HCT116 (cell line): ENCODE measurements around the gene BAIAP2. TPM values are rescaled to one million over a fixed set of nuclear protein-coding genes. Genes with fewer than 3 reads are reported as not detected.

Experiments
- ATAC-seq: fragments of 200-7000 bp; cut with Tn5 transposase; 2 replicates; pipeline ENCODE4 v1.9.1; 2020; ENCODE audit warnings: mild to moderate bottlenecking, moderate library complexity
- BruUV-seq: library from RNA; stranded (reverse); fragments of 400-500 nt; replicated peaks from 2 replicates; lab custom pipeline; 2021; lab: Mats Ljungman, UMichigan
- CTCF ChIA-PET: fragments of 300-600 bp; sonication (Branson Sonifier 250); formaldehyde crosslinking; loops from one replicate; lab custom pipeline; 2021; ENCODE audit warnings: antibody characterized with exemption; lab: Charles Lee
- POLR2A ChIA-PET: fragments of 300-600, 350-600 bp; sonication (Branson Sonifier 250); formaldehyde crosslinking; loops from one replicate; lab custom pipeline; 2021; ENCODE audit warnings: antibody characterized with exemption; lab: Charles Lee
- RAD21 ChIA-PET, 2 experiments: fragments of 300-600 bp; sonication (Branson Sonifier 250); formaldehyde crosslinking; loops; one replicate each; lab custom pipeline; 2023; ENCODE audit warnings: low total read pairs in 2 of 2; ENCODE audit not compliant: uncharacterized antibody in 2 of 2, unreplicated experiment in 2 of 2, low non-redundant PET in 1 of 2; lab: Charles Lee
- DNase-seq: peaks from one replicate; pipeline ENCODE4 v3.0.0-alpha.2; 2010; ENCODE audit warnings: low read depth, low spot score
- H2AFZ ChIP-seq: fragments of 200-600 bp; shearing (Covaris generic), sonication (generic); 2 replicates; pipeline ENCODE4 v1.6.1; 2017; ENCODE audit warnings: low read depth, mixed run types, mixed read lengths, antibody characterized with exemption, low read length; ENCODE audit not compliant: poor library complexity, severe bottlenecking
- H3K27ac ChIP-seq: 2 replicates; pipeline ENCODE4 v1.5.1; 2012; ENCODE audit warnings: low read depth, low read length
- H3K27me3 ChIP-seq: fragments of 200-600 bp; sonication (generic); 2 replicates; pipeline ENCODE4 v1.6.1; 2016; ENCODE audit warnings: mixed run types, low read length, mixed read lengths; ENCODE audit not compliant: insufficient read depth
- H3K36me3 ChIP-seq, 2 experiments: fragments of 200-500 bp in 1 of 2; fragments of 200-600 bp in 1 of 2; sonication (Bioruptor generic) in 1 of 2; sonication (generic) in 1 of 2; 2 replicates each; pipeline versions ENCODE4 v1.5.1 to v1.6.1; 2014 to 2016; ENCODE audit warnings: low read length in 2 of 2, inconsistent platforms in 1 of 2, mixed read lengths in 1 of 2, mixed run types in 1 of 2; ENCODE audit not compliant: insufficient read depth in 2 of 2, control insufficient read depth in 1 of 2
- H3K4me1 ChIP-seq, 2 experiments: fragments of 200-600 bp in 1 of 2; sonication (generic) in 1 of 2; 2 replicates each; pipeline versions ENCODE4 v1.5.1 to v1.6.1; 2012 to 2017; ENCODE audit warnings: low read length in 2 of 2, inconsistent platforms in 1 of 2, mild to moderate bottlenecking in 1 of 2, mixed read lengths in 1 of 2, mixed run types in 1 of 2, moderate library complexity in 1 of 2; ENCODE audit not compliant: insufficient read depth in 2 of 2, control insufficient read depth in 1 of 2
- H3K4me2 ChIP-seq: fragments of 200-600 bp; sonication (generic); 2 replicates; pipeline ENCODE4 v1.6.1; 2017; ENCODE audit warnings: mixed run types, low read length, mixed read lengths
- H3K4me3 ChIP-seq, 2 experiments: fragments of 200-600 bp in 1 of 2; sonication (generic) in 1 of 2; replicated peaks in 1 of 2; 2 replicates each; pipeline ENCODE4 v1.5.1; 2011 to 2016; ENCODE audit warnings: low read length in 2 of 2, control low read depth in 1 of 2, low read depth in 1 of 2, mild to moderate bottlenecking in 1 of 2, mixed read lengths in 1 of 2, mixed run types in 1 of 2
- H3K79me2 ChIP-seq: fragments of 200-600 bp; sonication (generic); 2 replicates; pipeline ENCODE4 v1.6.1; 2017; ENCODE audit warnings: mild to moderate bottlenecking, mixed run types, low read length, moderate library complexity, mixed read lengths; ENCODE audit not compliant: insufficient read depth
- H3K9ac ChIP-seq: fragments of 200-600 bp; sonication (generic); 2 replicates; pipeline ENCODE4 v1.6.1; 2016; ENCODE audit warnings: low read length, mixed read lengths
- H3K9me2 ChIP-seq: fragments of 200-600 bp; sonication (generic), shearing (Covaris generic); 2 replicates; pipeline ENCODE4 v1.6.1; 2017; ENCODE audit warnings: mixed run types, mild to moderate bottlenecking, moderate library complexity; ENCODE audit not compliant: insufficient read depth
- H3K9me3 ChIP-seq, 2 experiments: fragments of 200-500 bp in 1 of 2; fragments of 200-600 bp in 1 of 2; sonication (Bioruptor generic) in 1 of 2; sonication (generic) in 1 of 2; 2 replicates each; pipeline ENCODE4 v1.6.1; 2014 to 2017; ENCODE audit warnings: low read length in 2 of 2, mixed read lengths in 2 of 2, inconsistent platforms in 1 of 2, low read depth in 1 of 2, mild to moderate bottlenecking in 1 of 2, mixed run types in 1 of 2, moderate library complexity in 1 of 2; ENCODE audit not compliant: control insufficient read depth in 1 of 2, insufficient read depth in 1 of 2
- H4K20me1 ChIP-seq: fragments of 200-600 bp; sonication (generic), shearing (Covaris generic); 2 replicates; pipeline ENCODE4 v1.6.1; 2017; ENCODE audit warnings: mixed run types, mild to moderate bottlenecking, moderate library complexity; ENCODE audit not compliant: insufficient read depth
- ATF3 ChIP-seq: IDR thresholded peaks from 2 replicates; pipeline ENCODE4 v1.6.1; 2012
- CBX3 ChIP-seq: IDR thresholded peaks from 2 replicates; pipeline ENCODE4 v1.6.1; 2012; ENCODE audit warnings: low read depth
- CEBPB ChIP-seq: IDR thresholded peaks from 2 replicates; pipeline ENCODE4 v1.6.1; 2012; ENCODE audit warnings: low read depth
- ELF1 ChIP-seq: IDR thresholded peaks from 2 replicates; pipeline ENCODE4 v1.6.1; 2012; ENCODE audit warnings: low read depth, borderline replicate concordance
- EZH2phosphoT487 ChIP-seq: fragments of 200-600 bp; IDR thresholded peaks from 2 replicates; pipeline ENCODE4 v1.6.1; 2018; ENCODE audit warnings: antibody characterized with exemption, borderline replicate concordance
- FOSL1 ChIP-seq: IDR thresholded peaks from 2 replicates; pipeline ENCODE4 v1.6.1; 2012; ENCODE audit warnings: low read depth
- JUND ChIP-seq: IDR thresholded peaks from 2 replicates; pipeline ENCODE4 v1.6.1; 2012
- MAX ChIP-seq: IDR thresholded peaks from 2 replicates; pipeline ENCODE4 v1.6.1; 2012
- POLR2A ChIP-seq: IDR thresholded peaks from 2 replicates; pipeline ENCODE4 v1.7.0; 2011; ENCODE audit warnings: borderline replicate concordance; ENCODE audit not compliant: insufficient read depth, insufficient read length; ENCODE audit errors: extremely low read depth
- POLR2AphosphoS5 ChIP-seq: IDR thresholded peaks from 2 replicates; pipeline ENCODE4 v1.6.1; 2011; ENCODE audit warnings: mild to moderate bottlenecking, low read depth, low read length, moderate library complexity
- RAD21 ChIP-seq: IDR thresholded peaks from 2 replicates; pipeline ENCODE4 v1.6.1; 2012; ENCODE audit warnings: low read depth, mild to moderate bottlenecking
- REST ChIP-seq: IDR thresholded peaks from 2 replicates; pipeline ENCODE4 v1.6.1; 2012; ENCODE audit warnings: low read depth
- SP1 ChIP-seq: IDR thresholded peaks from 2 replicates; pipeline ENCODE4 v1.6.1; 2012; ENCODE audit warnings: low read depth
- SRF ChIP-seq: IDR thresholded peaks from 2 replicates; pipeline ENCODE4 v1.6.1; 2012; ENCODE audit warnings: low read depth
- TCF7L2 ChIP-seq: IDR thresholded peaks from 2 replicates; pipeline ENCODE4 v1.7.0; 2011; ENCODE audit warnings: borderline replicate concordance, inconsistent platforms; ENCODE audit not compliant: insufficient read depth, insufficient read length; ENCODE audit errors: extremely low read depth
- YY1 ChIP-seq: IDR thresholded peaks from 2 replicates; pipeline ENCODE4 v1.6.1; 2011; ENCODE audit warnings: low read length, low read depth, moderate library complexity, mild to moderate bottlenecking; ENCODE audit not compliant: insufficient replicate concordance; ENCODE audit errors: extremely low read depth
- ZFX ChIP-seq: fragments of 450-650 bp; IDR thresholded peaks from 2 replicates; pipeline ENCODE4 v1.6.1; 2017
- ZNF274 ChIP-seq: fragments of 200-500 bp; sonication (Bioruptor generic); IDR thresholded peaks from 2 replicates; pipeline ENCODE4 v1.6.1; 2014; ENCODE audit warnings: mild to moderate bottlenecking, low read depth, low read length, inconsistent platforms
- intact Hi-C: fragments of 100-400 bp; cut with micrococcal nuclease; formaldehyde crosslinking; loops from 2 replicates; pipeline ENCODE4 v1.10.0; 2022
- total RNA-seq: library from RNA; stranded (reverse); gene quantifications from one replicate; pipeline ENCODE4 v1.2.1, GENCODE V29; 2021; ENCODE audit not compliant: unreplicated experiment
- TF ChIP-seq, protein P1 (sequence below), 3 experiments: fragments of 200-600 bp in 1 of 3; sonication (generic) in 1 of 3; IDR thresholded peaks in 2 of 3; conservative IDR thresholded peaks in 1 of 3; 2 replicates each; pipeline ENCODE4 v1.5.1; 2012 to 2017; ENCODE audit warnings: low read depth in 2 of 3, low read length in 2 of 3, antibody characterized with exemption in 1 of 3, borderline replicate concordance in 1 of 3, control low read depth in 1 of 3, mild to moderate bottlenecking in 1 of 3, mixed read lengths in 1 of 3, mixed run types in 1 of 3, moderate library complexity in 1 of 3; ENCODE audit not compliant: insufficient read depth in 1 of 3
- TF ChIP-seq, protein P2 (sequence below): IDR thresholded peaks from 2 replicates; pipeline ENCODE4 v1.6.1; 2011; ENCODE audit warnings: mild to moderate bottlenecking, low read length, moderate library complexity; ENCODE audit not compliant: insufficient replicate concordance; ENCODE audit errors: extremely low read depth

Gene BAIAP2
- total RNA-seq, 1 experiment from 2014 or later: 105 TPM

GRCh38 chr17:81140018-81140417 is 105.1 kb downstream of the BAIAP2 start:
- no peaks in the 10 kb centered on the region; a peak in 1 of 4 replicates for H3K9me3 ChIP-seq
- ChIA-PET RAD21 (no interaction called here), POLR2A (no interaction called here), CTCF (no interaction called here)
- no peak overlapping the region for H3K4me3 ChIP-seq
- H3K4me2 ChIP-seq: no peak overlapping the region
- peaks cover 6 to 12% of the 10 kb centered on the region in 2 experiments; a peak in 3 of 4 replicates for H3K4me1 ChIP-seq
- no peaks in the 10 kb centered on the region for H3K27me3 ChIP-seq
- ATAC-seq: no peak
- no peaks in the 10 kb centered on the region for H4K20me1 ChIP-seq
- H3K9ac ChIP-seq: no peak overlapping the region
- intact Hi-C loops: loop anchor here (5.0 kb wide), 2 partner anchors 332 to 347 kb away; no protein-coding TSS in a partner anchor
- TF ChIP-seq, protein P1, sequence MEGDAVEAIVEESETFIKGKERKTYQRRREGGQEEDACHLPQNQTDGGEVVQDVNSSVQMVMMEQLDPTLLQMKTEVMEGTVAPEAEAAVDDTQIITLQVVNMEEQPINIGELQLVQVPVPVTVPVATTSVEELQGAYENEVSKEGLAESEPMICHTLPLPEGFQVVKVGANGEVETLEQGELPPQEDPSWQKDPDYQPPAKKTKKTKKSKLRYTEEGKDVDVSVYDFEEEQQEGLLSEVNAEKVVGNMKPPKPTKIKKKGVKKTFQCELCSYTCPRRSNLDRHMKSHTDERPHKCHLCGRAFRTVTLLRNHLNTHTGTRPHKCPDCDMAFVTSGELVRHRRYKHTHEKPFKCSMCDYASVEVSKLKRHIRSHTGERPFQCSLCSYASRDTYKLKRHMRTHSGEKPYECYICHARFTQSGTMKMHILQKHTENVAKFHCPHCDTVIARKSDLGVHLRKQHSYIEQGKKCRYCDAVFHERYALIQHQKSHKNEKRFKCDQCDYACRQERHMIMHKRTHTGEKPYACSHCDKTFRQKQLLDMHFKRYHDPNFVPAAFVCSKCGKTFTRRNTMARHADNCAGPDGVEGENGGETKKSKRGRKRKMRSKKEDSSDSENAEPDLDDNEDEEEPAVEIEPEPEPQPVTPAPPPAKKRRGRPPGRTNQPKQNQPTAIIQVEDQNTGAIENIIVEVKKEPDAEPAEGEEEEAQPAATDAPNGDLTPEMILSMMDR (IDR thresholded peaks at IDR 0.05 in 2 of 3, conservative IDR thresholded peaks at IDR 0.05 in 1 of 3; ENCODE audit: borderline replicate concordance in 1 of 3, insufficient read depth in 1 of 3, low read depth in 2 of 3, low read length in 2 of 3): no peak
- TF ChIP-seq ZFX (no peak), RAD21 (no peak), SRF (no peak), SP1 (no peak), CEBPB (no peak), POLR2A (no peak), YY1 (no peak), TCF7L2 (no peak), EZH2phosphoT487 (no peak), JUND (no peak), MAX (no peak), CBX3 (no peak), ELF1 (no peak), REST (no peak), FOSL1 (no peak), POLR2AphosphoS5 (no peak), ZNF274 (no peak), ATF3 (no peak)
- TF ChIP-seq, protein P2, sequence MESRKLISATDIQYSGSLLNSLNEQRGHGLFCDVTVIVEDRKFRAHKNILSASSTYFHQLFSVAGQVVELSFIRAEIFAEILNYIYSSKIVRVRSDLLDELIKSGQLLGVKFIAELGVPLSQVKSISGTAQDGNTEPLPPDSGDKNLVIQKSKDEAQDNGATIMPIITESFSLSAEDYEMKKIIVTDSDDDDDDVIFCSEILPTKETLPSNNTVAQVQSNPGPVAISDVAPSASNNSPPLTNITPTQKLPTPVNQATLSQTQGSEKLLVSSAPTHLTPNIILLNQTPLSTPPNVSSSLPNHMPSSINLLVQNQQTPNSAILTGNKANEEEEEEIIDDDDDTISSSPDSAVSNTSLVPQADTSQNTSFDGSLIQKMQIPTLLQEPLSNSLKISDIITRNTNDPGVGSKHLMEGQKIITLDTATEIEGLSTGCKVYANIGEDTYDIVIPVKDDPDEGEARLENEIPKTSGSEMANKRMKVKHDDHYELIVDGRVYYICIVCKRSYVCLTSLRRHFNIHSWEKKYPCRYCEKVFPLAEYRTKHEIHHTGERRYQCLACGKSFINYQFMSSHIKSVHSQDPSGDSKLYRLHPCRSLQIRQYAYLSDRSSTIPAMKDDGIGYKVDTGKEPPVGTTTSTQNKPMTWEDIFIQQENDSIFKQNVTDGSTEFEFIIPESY: no peak
- no peaks in the 10 kb centered on the region for H3K79me2 ChIP-seq
- no peak overlapping the region for H3K27ac ChIP-seq
- no peak for DNase-seq
- H3K9me2 ChIP-seq: no peaks in the 10 kb centered on the region
- H2AFZ ChIP-seq: no peak overlapping the region
- H3K36me3 ChIP-seq: no peaks in the 10 kb centered on the region
- no TSS peak for BruUV-seq
